Heart left ventricle (tissue), 16 donors: ENCODE data around the gene FRMD4B. TPM values are rescaled to one million over a fixed set of nuclear protein-coding genes. Genes with fewer than 3 reads are reported as not detected.

ENCODE experiments used
- ATAC-seq, 4 donors: fragments of 200-7000 bp; cut with Tn5 transposase; one replicate each; pipeline ENCODE4 v1.9.1; 2020 to 2022; ENCODE audit warnings: moderate library complexity in 4 of 4, mild to moderate bottlenecking in 3 of 4, moderate number of reproducible peaks in 1 of 4
- DNase-seq, 5 donors: peaks; one replicate each; pipeline ENCODE4 v3.0.0-alpha.2; 2020
- H3K27ac ChIP-seq, 12 donors: fragments of 200-600 bp; sonication (generic) in 4 of 12; one replicate each; pipeline versions ENCODE4 v1.5.0 to v1.8.0; 2016 to 2022; ENCODE audit warnings: mild to moderate bottlenecking in 2 of 12
- H3K27me3 ChIP-seq, 9 donors: fragments of 200-600 bp; sonication (generic) in 2 of 9; one replicate each; pipeline versions ENCODE4 v1.5.1 to v1.8.0; 2016 to 2022; ENCODE audit warnings: mild to moderate bottlenecking in 3 of 9
- H3K36me3 ChIP-seq, 9 donors: fragments of 200-600 bp; sonication (generic) in 2 of 9; one replicate each; pipeline versions ENCODE4 v1.5.0 to v1.8.0; 2018 to 2022; ENCODE audit warnings: mild to moderate bottlenecking in 2 of 9
- H3K4me1 ChIP-seq, 12 donors: fragments of 200-600 bp; sonication (generic) in 4 of 12; one replicate each; pipeline versions ENCODE4 v1.5.0 to v1.8.0; 2016 to 2022; ENCODE audit warnings: mild to moderate bottlenecking in 3 of 12
- H3K4me3 ChIP-seq, 12 donors: fragments of 200-600 bp; sonication (generic) in 4 of 12; one replicate each; pipeline versions ENCODE4 v1.5.0 to v1.8.0; 2017 to 2022; ENCODE audit warnings: mild to moderate bottlenecking in 9 of 12, moderate library complexity in 4 of 12
- H3K9me3 ChIP-seq, 12 donors: fragments of 200-600 bp; sonication (generic) in 4 of 12; one replicate each; pipeline versions ENCODE4 v1.5.0 to v1.8.0; 2016 to 2022; ENCODE audit warnings: mild to moderate bottlenecking in 1 of 12
- POLR2A ChIP-seq, 2 donors: fragments of 450-650 bp; IDR thresholded peaks; one replicate each; pipeline ENCODE4 v1.6.1; 2017; ENCODE audit warnings: antibody characterized with exemption in 2 of 2, mild to moderate bottlenecking in 2 of 2, moderate library complexity in 2 of 2
- WGBS, 4 donors: extraction: QIAGEN DNeasy Blood & Tissue Kit in 2 of 4; methylation state at CpG; one replicate each; pipeline versions ENCODE4 v1.1.5 to v1.1.7; 2013 to 2018; 5-methylcytosine and 5-hydroxymethylcytosine counted together
- intact Hi-C, 10 donors: fragments of 100-400 bp; cut with DNase I; formaldehyde crosslinking; loops; one replicate each; pipeline versions ENCODE4 v1.11.1 to v1.14.2; 2022
- polyA plus RNA-seq, 2 donors: library from polyadenylated mRNA; stranded (reverse); fragments of 200-250 nt; gene quantifications; one replicate each; pipeline ENCODE4 v1.2.3, GENCODE V29; 2013
- total RNA-seq, 9 donors: library from RNA; depleted of rRNA in 2 of 9; stranded (reverse); fragments of >200 nt in 2 of 9; fragmentation: NEBNext Ultra II Directional in 3 of 9; extraction: Animal tissue kit (Norgen Biotek cat#: 25700) in 3 of 9; gene quantifications; one replicate each; pipeline versions ENCODE4 v1.1.0 to v1.2.4, GENCODE V29; 2016 to 2023
- TF ChIP-seq, protein P1 (sequence below), 12 donors: fragments of 200-600 bp; sonication (generic) in 4 of 12; IDR thresholded peaks; one replicate each; pipeline versions ENCODE4 v1.5.0 to v1.8.0; 2018 to 2022; ENCODE audit warnings: antibody characterized with exemption in 12 of 12, mild to moderate bottlenecking in 5 of 12
- donor health status: ischemic (EF 13 %, LVEDD 7.1; RV severe dilation, severe dysfunction).
- donor health status: healthy with polysubstance abuse.
- donor health status: DM: no; HTN: yes; CAD: no.
- donor health status: DM: no; HTN: no; CAD: no.
- donor health status: ischemic (EF 25% LVEDD 6.9; RV normal size, moderate dysfunction).
- donor health status: ischemic (EF 25% LVEDD 5.7; RV mildly dilated, moderate dysfunction).
- donor health status: healthy.
- donor health status: DM: yes; HTN: yes; CAD: no.
- donor health status: ischemic (EF 35%, LVEDD 5.7; RV mildly dilated, moderate dysfunction).
- donor health status: nonischemic (EF 11% LVEDD 7.7; RV severe dilation, severe dysfunction).
- donor health status: DM: yes; HTN: yes; CAD: no.
- donor health status: PGD.
- donor health status: ischemic (EF 29% LVEDD 5.4; RV normal size, mild dysfunction).
- donor health status: nonischemic (EF 23%, LVEDD 6.1; RV moderate dilation, normal function).

FRMD4B gene
- total and polyA plus RNA-seq, 11 donors: 3.4 to 42.8 (median 10.9) TPM

DNA sequence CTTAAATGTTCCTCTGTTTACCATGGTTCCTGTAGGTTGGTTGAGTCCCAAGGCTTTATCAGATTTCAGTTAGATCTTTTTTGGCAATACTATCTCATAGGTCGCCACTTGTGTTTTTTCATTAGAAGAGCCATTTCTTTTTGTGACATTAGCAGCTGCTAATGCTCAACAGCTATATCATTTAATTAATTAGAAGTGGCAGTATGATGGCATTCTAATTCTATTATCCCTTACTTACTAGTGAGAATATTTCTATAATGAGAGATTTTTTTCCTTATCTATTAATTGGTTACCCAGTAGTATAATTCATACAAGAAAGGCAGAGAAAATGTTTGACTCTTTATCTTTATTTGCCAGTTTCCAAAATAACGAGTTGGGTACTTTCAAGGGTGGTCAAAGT is 25.2 kb downstream of the FRMD4B start:
- TF ChIP-seq, protein P1, sequence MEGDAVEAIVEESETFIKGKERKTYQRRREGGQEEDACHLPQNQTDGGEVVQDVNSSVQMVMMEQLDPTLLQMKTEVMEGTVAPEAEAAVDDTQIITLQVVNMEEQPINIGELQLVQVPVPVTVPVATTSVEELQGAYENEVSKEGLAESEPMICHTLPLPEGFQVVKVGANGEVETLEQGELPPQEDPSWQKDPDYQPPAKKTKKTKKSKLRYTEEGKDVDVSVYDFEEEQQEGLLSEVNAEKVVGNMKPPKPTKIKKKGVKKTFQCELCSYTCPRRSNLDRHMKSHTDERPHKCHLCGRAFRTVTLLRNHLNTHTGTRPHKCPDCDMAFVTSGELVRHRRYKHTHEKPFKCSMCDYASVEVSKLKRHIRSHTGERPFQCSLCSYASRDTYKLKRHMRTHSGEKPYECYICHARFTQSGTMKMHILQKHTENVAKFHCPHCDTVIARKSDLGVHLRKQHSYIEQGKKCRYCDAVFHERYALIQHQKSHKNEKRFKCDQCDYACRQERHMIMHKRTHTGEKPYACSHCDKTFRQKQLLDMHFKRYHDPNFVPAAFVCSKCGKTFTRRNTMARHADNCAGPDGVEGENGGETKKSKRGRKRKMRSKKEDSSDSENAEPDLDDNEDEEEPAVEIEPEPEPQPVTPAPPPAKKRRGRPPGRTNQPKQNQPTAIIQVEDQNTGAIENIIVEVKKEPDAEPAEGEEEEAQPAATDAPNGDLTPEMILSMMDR (IDR thresholded peaks at IDR 0.05): no peak
- no peak for TF ChIP-seq POLR2A (IDR thresholded peaks at IDR 0.05)
- H3K9me3 ChIP-seq: peaks cover 0 to 7% (median 0%) of the 10 kb centered on the region in 12 donors
- ATAC-seq (no peak), DNase-seq (no peak)
- H3K27me3 ChIP-seq: no peaks in the 10 kb centered on the region
- H3K4me1 ChIP-seq: peaks cover 0 to 50% (median 3%) of the 10 kb centered on the region in 12 donors
- H3K4me3 ChIP-seq: no peak overlapping the region
- WGBS, 4 donors: 91 to 95% (median 94%) methylated on average over 2 of the region's 2 CpGs
- intact Hi-C loops: no loop called here
- no peaks in the 10 kb centered on the region for H3K36me3 ChIP-seq
- H3K27ac ChIP-seq: peak overlapping the region in 5 of 12 donors; percentile 70 to 82 (median 73)

DNA sequence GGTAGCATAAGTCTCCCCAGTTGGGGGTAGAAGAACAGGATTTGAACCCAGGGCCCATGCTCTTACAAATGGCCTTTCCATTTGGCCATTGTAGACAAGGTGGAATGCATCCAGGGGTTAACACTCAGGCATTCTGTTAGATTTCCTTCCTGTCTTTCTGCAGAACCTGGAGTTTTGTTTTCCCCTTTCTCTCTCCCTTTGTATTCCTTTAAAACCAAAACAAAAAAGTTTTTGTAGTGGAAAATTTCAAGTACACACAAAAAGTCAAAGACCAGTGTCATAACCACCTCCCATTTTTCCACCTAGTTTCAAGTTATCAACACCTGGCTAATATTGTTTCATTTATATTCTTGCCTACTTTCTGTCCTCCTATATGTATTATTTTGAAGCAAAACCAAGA is 26.0 kb downstream of the FRMD4B start:
- H3K27me3 ChIP-seq: no peaks in the 10 kb centered on the region
- H3K4me1 ChIP-seq: peaks cover 0 to 51% (median 4%) of the 10 kb centered on the region in 12 donors
- no peak overlapping the region for H3K4me3 ChIP-seq
- no peak for TF ChIP-seq POLR2A (IDR thresholded peaks at IDR 0.05)
- TF ChIP-seq, protein P1 (IDR thresholded peaks at IDR 0.05): no peak
- no peak for DNase-seq
- peaks cover 0 to 7% (median 0%) of the 10 kb centered on the region in 12 donors for H3K9me3 ChIP-seq
- no peaks in the 10 kb centered on the region for H3K36me3 ChIP-seq
- intact Hi-C loops: no loop called here
- ATAC-seq: no peak
- H3K27ac ChIP-seq: peak overlapping the region in 7 of 12 donors; percentile 31 to 82 (median 73)

DNA sequence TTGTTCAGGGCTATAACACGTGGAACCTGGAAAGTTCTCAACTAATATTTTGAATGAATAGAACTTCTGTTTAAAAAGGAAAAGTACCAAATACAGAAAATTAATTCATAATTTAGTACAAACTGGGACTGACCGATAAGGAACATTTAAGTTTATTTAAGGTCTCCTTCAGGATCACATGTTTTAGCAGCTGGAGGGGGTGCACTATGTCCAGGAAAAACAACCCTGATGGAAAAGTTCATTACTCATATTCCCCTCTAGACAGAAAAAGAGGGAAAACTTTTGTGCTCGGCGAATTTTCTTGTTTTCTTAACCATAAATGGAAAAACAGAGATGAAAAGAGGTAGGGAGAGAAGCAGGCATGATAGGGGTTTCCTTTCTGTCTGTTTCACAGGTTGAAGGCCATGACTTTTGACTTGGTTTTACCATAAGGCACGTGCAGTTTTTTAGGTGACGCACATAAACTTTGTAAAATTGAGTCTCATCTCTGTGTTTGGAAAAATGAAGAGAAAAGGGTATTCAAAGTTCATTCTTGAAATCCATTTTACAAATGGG is 26.5 kb downstream of the FRMD4B start:
- peak; percentile 54 to 83 (median 64) for ATAC-seq
- TF ChIP-seq POLR2A (IDR thresholded peaks at IDR 0.05): no peak
- TF ChIP-seq, protein P1 (IDR thresholded peaks at IDR 0.05): no peak
- no peaks in the 10 kb centered on the region for H3K27me3 ChIP-seq
- no peak overlapping the region for H3K4me3 ChIP-seq
- WGBS, 4 donors: 64 to 80% (median 76%) methylated on average over 6 of the region's 6 CpGs
- H3K9me3 ChIP-seq: peaks cover 0 to 7% (median 0%) of the 10 kb centered on the region in 12 donors
- peaks cover 0 to 51% (median 4%) of the 10 kb centered on the region in 12 donors for H3K4me1 ChIP-seq
- DNase-seq: peak in 1 of 5 donors; percentile 32
- intact Hi-C loops: no loop called here
- peak overlapping the region in 8 of 12 donors; percentile 20 to 82 (median 72) for H3K27ac ChIP-seq
- no peaks in the 10 kb centered on the region for H3K36me3 ChIP-seq

DNA sequence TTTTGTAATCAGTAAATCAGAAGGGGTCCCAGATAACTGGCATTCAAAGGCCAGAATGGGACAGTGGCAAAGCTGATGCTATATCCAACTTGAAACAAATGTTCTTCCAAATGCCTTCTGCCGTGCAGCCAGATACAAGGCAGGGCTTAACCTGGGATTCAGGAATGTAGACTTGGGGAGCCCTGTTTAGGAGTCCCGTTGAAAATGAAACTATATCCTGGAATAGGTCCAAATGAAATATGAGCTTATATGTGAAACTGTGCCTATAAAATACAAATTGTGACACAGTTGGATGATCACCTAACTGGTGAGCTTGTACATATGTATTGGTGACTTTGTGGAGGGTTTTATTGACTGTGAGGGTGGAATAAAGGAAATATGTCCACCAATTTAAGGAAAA is 28.7 kb downstream of the FRMD4B start:
- 29 to 45% (median 39%) methylated on average over 2 of the region's 2 CpGs for WGBS, 4 donors
- Histone ChIP-seq H3K4me1 (peaks cover 0 to 61% (median 5%) of the 10 kb centered on the region in 12 donors), H3K36me3 (no peaks in the 10 kb centered on the region), H3K27ac (peak overlapping the region in 4 of 12 donors; percentile 0 to 79 (median 61)), H3K9me3 (peaks cover 0 to 7% (median 0%) of the 10 kb centered on the region in 12 donors), H3K27me3 (no peaks in the 10 kb centered on the region), H3K4me3 (no peak overlapping the region)
- intact Hi-C loops: no loop called here
- ATAC-seq: no peak
- TF ChIP-seq POLR2A (IDR thresholded peaks at IDR 0.05): no peak
- TF ChIP-seq, protein P1 (IDR thresholded peaks at IDR 0.05): no peak
- DNase-seq: no peak
